8988T (cell line): ENCODE data around the gene TOM1L2.

Experiments
- DNase-seq: peaks from one replicate; pipeline ENCODE4 v3.0.0; 2011

The TOM1L2 gene

DNA sequence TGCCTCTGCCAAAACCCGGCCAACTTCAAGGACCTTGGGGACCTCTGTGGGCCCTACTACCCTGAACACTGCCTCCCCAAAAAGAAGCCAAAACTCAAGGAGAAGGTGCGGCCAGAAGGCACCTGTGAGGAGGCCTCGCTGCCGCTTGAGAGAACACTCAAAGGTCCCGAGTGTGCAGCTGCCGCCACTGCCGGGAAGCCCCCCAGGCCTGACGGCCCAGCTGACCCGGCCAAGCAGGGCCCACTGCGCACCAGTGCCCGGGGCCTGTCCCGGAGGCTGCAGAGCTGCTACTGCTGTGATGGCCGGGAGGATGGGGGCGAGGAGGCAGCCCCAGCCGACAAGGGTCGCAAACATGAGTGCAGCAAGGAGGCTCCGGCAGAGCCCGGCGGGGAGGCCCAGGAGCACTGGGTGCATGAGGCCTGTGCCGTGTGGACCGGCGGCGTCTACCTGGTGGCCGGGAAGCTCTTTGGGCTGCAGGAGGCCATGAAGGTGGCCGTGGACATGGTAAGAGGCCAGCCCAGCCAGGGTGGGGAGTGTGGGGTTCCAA is 174.1 kb downstream of the TOM1L2 start:
- DNase-seq: no peak

DNA sequence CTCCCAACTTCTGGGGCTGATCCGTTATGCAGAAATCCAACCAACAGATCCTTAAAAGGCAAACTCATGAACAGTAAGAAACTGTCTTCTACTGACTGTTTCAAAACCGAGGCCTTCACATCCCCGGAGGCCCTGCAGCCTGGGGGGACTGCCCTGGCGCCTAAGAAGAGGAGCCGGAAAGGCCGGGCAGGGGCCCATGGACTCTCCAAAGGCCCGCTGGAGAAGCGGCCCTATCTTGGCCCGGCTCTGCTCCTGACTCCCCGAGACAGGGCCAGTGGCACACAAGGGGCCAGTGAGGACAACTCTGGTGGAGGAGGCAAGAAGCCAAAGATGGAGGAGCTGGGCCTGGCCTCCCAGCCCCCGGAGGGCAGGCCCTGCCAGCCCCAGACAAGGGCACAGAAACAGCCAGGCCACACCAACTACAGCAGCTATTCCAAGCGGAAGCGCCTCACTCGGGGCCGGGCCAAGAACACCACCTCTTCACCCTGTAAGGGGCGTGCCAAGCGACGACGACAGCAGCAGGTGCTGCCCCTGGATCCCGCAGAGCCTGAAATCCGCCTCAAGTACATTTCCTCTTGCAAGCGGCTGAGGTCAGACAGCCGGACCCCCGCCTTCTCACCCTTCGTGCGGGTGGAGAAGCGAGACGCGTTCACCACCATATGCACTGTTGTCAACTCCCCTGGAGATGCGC is 174.9 kb downstream of the TOM1L2 start:
- DNase-seq: peak; percentile 34

- no peak for DNase-seq
Observed at GRCh38 chr17:17796787-17797061, 175.5 kb downstream of the TOM1L2 start.

DNA sequence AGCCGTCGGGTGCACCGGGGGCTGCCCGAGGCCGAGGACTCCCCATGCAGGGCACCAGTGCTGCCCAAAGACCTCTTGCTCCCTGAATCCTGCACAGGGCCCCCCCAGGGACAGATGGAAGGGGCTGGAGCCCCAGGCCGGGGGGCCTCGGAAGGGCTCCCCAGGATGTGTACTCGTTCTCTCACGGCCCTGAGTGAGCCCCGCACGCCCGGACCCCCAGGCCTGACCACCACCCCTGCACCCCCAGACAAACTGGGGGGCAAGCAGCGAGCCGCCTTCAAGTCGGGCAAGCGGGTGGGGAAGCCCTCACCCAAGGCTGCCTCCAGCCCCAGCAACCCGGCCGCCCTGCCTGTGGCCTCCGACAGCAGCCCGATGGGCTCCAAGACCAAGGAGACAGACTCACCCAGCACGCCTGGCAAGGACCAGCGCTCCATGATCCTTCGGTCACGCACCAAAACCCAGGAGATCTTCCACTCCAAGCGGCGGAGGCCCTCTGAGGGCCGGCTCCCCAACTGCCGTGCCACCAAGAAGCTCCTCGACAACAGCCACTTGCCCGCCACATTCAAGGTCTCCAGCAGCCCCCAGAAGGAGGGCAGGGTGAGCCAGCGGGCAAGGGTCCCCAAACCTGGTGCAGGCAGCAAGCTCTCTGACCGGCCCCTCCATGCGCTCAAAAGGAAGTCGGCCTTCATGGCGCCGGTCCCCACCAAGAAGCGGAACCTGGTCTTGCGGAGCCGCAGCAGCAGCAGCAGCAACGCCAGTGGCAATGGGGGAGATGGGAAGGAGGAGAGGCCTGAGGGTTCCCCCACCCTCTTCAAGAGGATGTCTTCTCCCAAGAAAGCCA is 176.0 kb downstream of the TOM1L2 start:
- no peak for DNase-seq

DNA sequence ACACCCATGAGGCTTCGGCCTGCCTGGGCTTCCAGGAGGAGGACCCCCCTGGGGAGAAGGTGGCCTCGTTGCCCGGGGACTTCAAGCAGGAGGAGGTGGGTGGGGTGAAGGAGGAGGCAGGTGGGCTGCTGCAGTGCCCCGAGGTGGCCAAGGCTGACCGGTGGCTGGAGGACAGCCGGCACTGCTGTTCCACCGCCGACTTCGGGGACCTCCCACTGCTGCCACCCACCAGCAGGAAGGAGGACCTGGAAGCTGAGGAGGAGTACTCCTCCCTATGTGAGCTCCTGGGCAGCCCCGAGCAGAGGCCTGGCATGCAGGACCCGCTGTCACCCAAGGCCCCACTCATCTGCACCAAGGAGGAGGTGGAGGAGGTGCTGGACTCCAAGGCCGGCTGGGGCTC is 176.9 kb downstream of the TOM1L2 start:
- DNase-seq: no peak

- DNase-seq: no peak
Observed at GRCh38 chr17:17794382-17794781, 177.8 kb downstream of the TOM1L2 start.
